Measurements from ENCODE around the gene KDM2B.

DNA sequence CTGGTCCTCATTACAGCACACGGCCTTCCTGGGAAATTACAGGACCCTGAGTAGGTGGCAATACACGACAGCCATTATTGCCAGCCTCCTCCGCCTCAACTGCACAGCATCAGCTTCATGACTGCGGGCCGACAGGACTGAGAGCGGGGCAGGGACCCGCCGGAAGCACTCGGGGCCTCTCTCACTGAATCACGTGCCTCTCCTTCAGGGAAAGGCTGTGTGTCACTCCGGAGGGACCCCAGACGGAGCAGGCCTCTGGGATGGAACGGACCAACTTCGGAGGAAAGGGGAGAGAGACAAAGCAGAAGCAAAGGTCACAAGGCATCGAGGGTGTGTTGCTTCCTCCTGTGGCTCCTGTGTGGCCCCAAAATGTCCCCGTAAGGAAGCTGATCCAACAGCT lies 90.9 kb downstream of the KDM2B start:
- no peak for TF ChIP-seq CTCF (IDR thresholded peaks at IDR 0.05; ENCODE audit: low read depth, low read length)
- no peak for TF ChIP-seq EZH2phosphoT487 (IDR thresholded peaks at IDR 0.05; ENCODE audit: low read depth)

Measured in OCI-LY3 (cell line).